ENCODE measurements around the gene NES. TPM values are rescaled to one million over a fixed set of nuclear protein-coding genes. Genes with fewer than 3 reads are reported as not detected.

The NES gene
- total RNA-seq, 1 donor from 2014 or later: 76.8 TPM

GRCh38 chr1:156665539-156665938 lies 11.7 kb downstream of the NES start:
- Histone ChIP-seq H3K27me3 (ENCODE audit: control insufficient read depth, insufficient read depth, low read length) (no peaks in the 10 kb centered on the region), H3K4me3 (ENCODE audit: low read depth, low read length) (no peak overlapping the region), H3K36me3 (ENCODE audit: control insufficient read depth, insufficient read depth, low read length) (no peaks in the 10 kb centered on the region)
- no peak for TF ChIP-seq CTCF (IDR thresholded peaks at IDR 0.05; ENCODE audit: insufficient read depth, low read length, poor library complexity, severe bottlenecking)
- DNase-seq (ENCODE audit: low read depth): no peak

DNA sequence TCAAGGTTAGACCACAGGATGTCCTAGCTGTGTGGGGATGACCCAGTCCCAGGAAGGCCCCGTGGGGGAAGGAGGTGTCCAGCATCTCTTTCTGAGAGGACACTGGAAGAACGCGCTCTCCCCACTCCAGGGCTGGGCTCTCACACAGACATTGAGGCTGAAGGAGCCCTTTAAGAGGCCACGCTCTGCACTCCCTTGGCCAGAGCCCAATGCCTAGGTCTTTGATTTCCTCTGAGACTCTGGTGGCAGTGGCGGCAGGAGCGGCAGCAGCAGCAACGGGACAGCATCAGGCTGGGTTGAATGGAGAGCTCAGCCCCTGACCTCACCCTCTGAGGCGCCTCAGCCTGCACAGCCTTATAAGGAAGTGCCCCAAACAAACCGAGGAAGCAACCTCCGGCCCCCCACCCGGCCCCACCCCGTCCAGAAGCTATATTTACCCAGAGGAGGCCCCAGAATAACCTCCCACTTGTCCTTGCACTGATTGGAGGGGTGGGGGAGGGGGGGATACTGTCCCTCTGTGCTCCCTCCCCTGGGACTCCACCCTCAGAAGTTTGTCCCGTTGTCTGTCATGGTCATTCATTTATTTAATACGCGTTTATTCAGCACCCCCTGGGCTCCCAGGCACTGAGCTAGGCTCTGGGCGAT lies 12.3 kb downstream of the NES start:
- Histone ChIP-seq H3K4me3 (ENCODE audit: low read depth, low read length) (no peak overlapping the region), H3K36me3 (ENCODE audit: control insufficient read depth, insufficient read depth, low read length) (no peaks in the 10 kb centered on the region), H3K27me3 (ENCODE audit: control insufficient read depth, insufficient read depth, low read length) (no peaks in the 10 kb centered on the region)
- DNase-seq (ENCODE audit: low read depth): no peak
- TF ChIP-seq CTCF (IDR thresholded peaks at IDR 0.05; ENCODE audit: insufficient read depth, low read length, poor library complexity, severe bottlenecking): no peak

GRCh38 chr1:156664046-156664766 lies 13.0 kb downstream of the NES start:
- H3K4me3 ChIP-seq (ENCODE audit: low read depth, low read length): no peak overlapping the region
- H3K36me3 ChIP-seq (ENCODE audit: control insufficient read depth, insufficient read depth, low read length): no peaks in the 10 kb centered on the region
- no peak for TF ChIP-seq CTCF (IDR thresholded peaks at IDR 0.05; ENCODE audit: insufficient read depth, low read length, poor library complexity, severe bottlenecking)
- H3K27me3 ChIP-seq (ENCODE audit: control insufficient read depth, insufficient read depth, low read length): no peaks in the 10 kb centered on the region
- no peak for DNase-seq (ENCODE audit: low read depth)

GRCh38 chr1:156663178-156663577 lies 14.0 kb downstream of the NES start:
- Histone ChIP-seq H3K27me3 (ENCODE audit: control insufficient read depth, insufficient read depth, low read length) (no peaks in the 10 kb centered on the region), H3K4me3 (ENCODE audit: low read depth, low read length) (no peak overlapping the region), H3K36me3 (ENCODE audit: control insufficient read depth, insufficient read depth, low read length) (no peaks in the 10 kb centered on the region)
- TF ChIP-seq CTCF (IDR thresholded peaks at IDR 0.05; ENCODE audit: insufficient read depth, low read length, poor library complexity, severe bottlenecking): no peak
- no peak for DNase-seq (ENCODE audit: low read depth)

- no peaks in the 10 kb centered on the region for H3K27me3 ChIP-seq (ENCODE audit: control insufficient read depth, insufficient read depth, low read length)
- H3K4me3 ChIP-seq (ENCODE audit: low read depth, low read length): no peak overlapping the region
- no peaks in the 10 kb centered on the region for H3K36me3 ChIP-seq (ENCODE audit: control insufficient read depth, insufficient read depth, low read length)
- no peak for TF ChIP-seq CTCF (IDR thresholded peaks at IDR 0.05; ENCODE audit: insufficient read depth, low read length, poor library complexity, severe bottlenecking)
- DNase-seq (ENCODE audit: low read depth): no peak
Measured at GRCh38 chr1:156662800-156663055, 14.5 kb downstream of the NES start.

Measured in kidney epithelial cell (primary cell).